ENCODE measurements around the gene GYPA.
"Not testable (repeated sequence)": the region's sequence is repeated elsewhere in the genome, so short reads cannot be mapped to it uniquely, and the experiment has no call there.

Gene GYPA

DNA sequence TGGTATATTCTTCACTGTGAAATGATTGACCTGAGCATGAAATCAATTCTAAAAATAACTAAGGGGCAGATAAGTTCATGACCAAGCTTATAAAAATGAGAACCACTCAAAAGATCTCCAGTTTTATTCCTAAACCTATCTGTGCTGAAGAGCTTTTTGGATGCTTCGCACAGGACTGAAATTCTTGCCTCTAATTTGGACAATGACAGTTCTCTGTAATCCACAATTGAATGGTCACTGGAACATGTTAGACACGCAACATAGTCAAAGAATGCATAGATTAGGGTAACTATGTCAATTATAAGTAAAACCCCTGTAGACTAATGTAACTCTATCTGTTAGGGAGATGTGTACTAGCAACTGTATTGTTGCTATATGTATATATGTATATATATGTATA is 42.7 kb downstream of the GYPA start:
- H3K27me3 Mint-ChIP-seq; H3K27ac Mint-ChIP-seq; H3K36me3 Mint-ChIP-seq (ENCODE audit: low read depth); H3K9me3 Mint-ChIP-seq; H3K4me1 Mint-ChIP-seq (ENCODE audit: low read depth); DNase-seq; H3K4me3 Mint-ChIP-seq: not testable (repeated sequence)

DNA sequence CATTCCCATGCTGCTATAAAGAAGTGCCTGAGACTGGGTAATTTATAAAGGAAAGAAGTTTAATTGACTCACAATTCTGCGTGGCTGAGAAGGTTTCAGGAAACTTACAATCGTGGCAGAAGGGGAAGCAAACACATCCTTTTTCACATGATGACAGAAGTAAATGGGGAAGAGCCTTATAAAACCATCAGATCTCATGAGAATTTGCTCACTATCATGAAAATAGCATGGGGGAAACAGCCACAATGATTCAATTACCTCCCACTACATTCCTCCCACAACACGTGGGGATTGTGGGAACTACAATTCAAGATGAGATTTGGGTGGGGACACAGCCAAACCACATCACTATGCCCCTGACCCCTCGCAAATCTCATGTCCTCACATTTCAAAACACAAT is 46.5 kb downstream of the GYPA start:
- not testable (repeated sequence) for H3K36me3 Mint-ChIP-seq (ENCODE audit: low read depth); H3K9me3 Mint-ChIP-seq; H3K27ac Mint-ChIP-seq; DNase-seq; H3K4me1 Mint-ChIP-seq (ENCODE audit: low read depth); H3K27me3 Mint-ChIP-seq; H3K4me3 Mint-ChIP-seq

GRCh38 chr4:144091181-144091580 is 49.3 kb downstream of the GYPA start:
- not testable (repeated sequence) for H3K27me3 Mint-ChIP-seq; H3K27ac Mint-ChIP-seq; H3K4me3 Mint-ChIP-seq; H3K36me3 Mint-ChIP-seq (ENCODE audit: low read depth); DNase-seq; H3K9me3 Mint-ChIP-seq; H3K4me1 Mint-ChIP-seq (ENCODE audit: low read depth)

DNA sequence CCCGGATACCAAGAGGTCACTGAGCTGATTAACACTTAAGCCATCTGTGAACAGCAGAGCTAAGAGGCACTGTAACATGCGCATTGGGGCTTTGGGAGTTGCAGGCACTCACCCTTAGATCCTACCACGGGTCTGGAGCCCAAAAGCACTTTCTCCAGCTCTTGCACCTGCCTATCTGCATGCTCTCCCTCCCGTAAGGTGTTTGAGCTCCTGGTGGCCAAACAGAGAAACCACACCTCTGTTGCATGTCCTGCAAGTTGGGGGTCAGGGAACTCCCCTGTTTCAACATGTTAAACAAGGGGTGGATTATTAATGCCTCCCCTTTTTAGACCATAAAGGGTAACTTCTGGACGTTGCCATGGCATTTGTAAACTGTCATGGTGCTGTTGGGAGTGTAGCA is 49.8 kb downstream of the GYPA start:
- Mint-ChIP-seq H3K4me3 (no peak overlapping the region), H3K36me3 (ENCODE audit: low read depth) (no peaks in the 10 kb centered on the region), H3K4me1 (ENCODE audit: low read depth) (no peaks in the 10 kb centered on the region), H3K9me3 (no peaks in the 10 kb centered on the region), H3K27ac (no peak overlapping the region), H3K27me3 (peaks cover 9% of the 10 kb centered on the region)
- no peak for DNase-seq

- H3K4me1 Mint-ChIP-seq (ENCODE audit: low read depth); DNase-seq; H3K36me3 Mint-ChIP-seq (ENCODE audit: low read depth); H3K27ac Mint-ChIP-seq; H3K27me3 Mint-ChIP-seq; H3K9me3 Mint-ChIP-seq; H3K4me3 Mint-ChIP-seq: not testable (repeated sequence)
Observed at GRCh38 chr4:144082053-144082452, 58.5 kb downstream of the GYPA start.

GRCh38 chr4:144080135-144080534 is 60.4 kb downstream of the GYPA start:
- H3K9me3 Mint-ChIP-seq; H3K27ac Mint-ChIP-seq; H3K4me3 Mint-ChIP-seq; H3K4me1 Mint-ChIP-seq (ENCODE audit: low read depth); DNase-seq; H3K27me3 Mint-ChIP-seq; H3K36me3 Mint-ChIP-seq (ENCODE audit: low read depth): not testable (repeated sequence)

- not testable (repeated sequence) for H3K9me3 Mint-ChIP-seq; H3K27ac Mint-ChIP-seq; DNase-seq; H3K4me1 Mint-ChIP-seq (ENCODE audit: low read depth); H3K4me3 Mint-ChIP-seq; H3K27me3 Mint-ChIP-seq; H3K36me3 Mint-ChIP-seq (ENCODE audit: low read depth)
Observed at GRCh38 chr4:144078746-144079145, 61.8 kb downstream of the GYPA start.

- peaks cover 17% of the 10 kb centered on the region for H3K9me3 Mint-ChIP-seq
- not testable (repeated sequence) for H3K27ac Mint-ChIP-seq; H3K36me3 Mint-ChIP-seq (ENCODE audit: low read depth); H3K4me3 Mint-ChIP-seq; H3K4me1 Mint-ChIP-seq (ENCODE audit: low read depth); H3K27me3 Mint-ChIP-seq; DNase-seq
Observed at GRCh38 chr4:144061556-144061955, 79.0 kb downstream of the GYPA start.

DNA sequence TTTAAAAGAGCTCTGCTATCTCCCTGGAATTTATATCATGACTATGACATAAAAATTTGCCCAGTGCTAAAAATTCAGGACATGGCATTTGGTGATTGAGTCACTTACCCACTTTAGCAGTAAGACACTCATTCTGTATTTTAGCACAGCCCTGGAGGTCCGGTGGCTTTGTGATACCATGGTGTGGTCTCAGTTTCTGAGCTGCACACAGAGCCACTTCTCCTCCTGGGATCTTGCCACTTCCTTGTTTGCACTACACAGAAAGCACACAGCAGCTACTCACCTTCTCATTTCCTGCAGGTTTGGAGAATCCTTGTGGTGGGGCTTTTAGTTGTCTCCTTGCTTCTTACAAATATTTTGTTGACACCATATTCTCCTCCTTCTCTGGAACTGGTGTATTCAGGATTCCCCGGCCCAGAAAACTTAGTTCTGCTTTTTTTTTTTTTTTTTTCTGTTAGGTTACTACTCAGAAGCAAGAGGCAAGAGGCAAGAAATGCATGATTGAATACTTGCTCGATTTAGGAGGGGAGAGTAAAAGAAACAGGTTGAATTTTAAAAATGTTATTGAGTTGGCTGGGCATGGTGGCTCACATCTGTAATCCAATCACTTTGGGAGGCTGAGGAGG is 80.2 kb downstream of the GYPA start:
- H3K36me3 Mint-ChIP-seq (ENCODE audit: low read depth); H3K27ac Mint-ChIP-seq; DNase-seq; H3K27me3 Mint-ChIP-seq; H3K4me3 Mint-ChIP-seq; H3K4me1 Mint-ChIP-seq (ENCODE audit: low read depth): not testable (repeated sequence)
- H3K9me3 Mint-ChIP-seq, result peaks cover 17% of the 10 kb centered on the region
